GM12865 (cell line): Measurements from ENCODE around the gene SLAMF9.

ENCODE experiments used
- DNase-seq: peaks from one replicate; pipeline ENCODE4 v3.0.0; 2010; ENCODE audit warnings: low read depth
- H3K4me3 ChIP-seq: 2 replicates; pipeline ENCODE4 v1.5.1; 2011; ENCODE audit warnings: mild to moderate bottlenecking, low read depth, low read length, control low read depth
- TF ChIP-seq, protein P1 (sequence below): IDR thresholded peaks from 2 replicates; pipeline ENCODE4 v1.5.1; 2011; ENCODE audit warnings: low read length, control low read depth, low read depth, inconsistent platforms; ENCODE audit not compliant: insufficient read depth; ENCODE audit errors: missing control alignments

Gene SLAMF9

DNA sequence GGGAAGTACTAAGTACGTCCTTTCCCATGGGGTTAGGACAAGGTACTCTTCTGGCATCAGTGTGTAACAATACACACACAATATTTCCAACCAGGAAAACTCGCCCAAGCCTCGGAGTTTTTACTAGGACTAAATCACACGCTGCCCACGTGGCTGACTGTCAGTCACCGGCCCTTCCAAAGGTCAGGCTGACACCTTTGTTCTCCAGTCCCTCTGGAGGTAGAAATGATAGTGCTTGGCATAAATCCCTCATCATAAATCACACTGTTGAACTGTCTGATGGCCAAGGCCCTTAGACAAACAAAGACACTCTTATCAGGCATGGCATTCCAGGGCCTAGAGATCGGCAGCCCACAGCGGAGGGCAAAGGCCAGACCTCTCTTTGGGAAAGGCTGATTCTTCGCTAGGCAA lies 16.9 kb upstream of the SLAMF9 start:
- TF ChIP-seq, protein P1, sequence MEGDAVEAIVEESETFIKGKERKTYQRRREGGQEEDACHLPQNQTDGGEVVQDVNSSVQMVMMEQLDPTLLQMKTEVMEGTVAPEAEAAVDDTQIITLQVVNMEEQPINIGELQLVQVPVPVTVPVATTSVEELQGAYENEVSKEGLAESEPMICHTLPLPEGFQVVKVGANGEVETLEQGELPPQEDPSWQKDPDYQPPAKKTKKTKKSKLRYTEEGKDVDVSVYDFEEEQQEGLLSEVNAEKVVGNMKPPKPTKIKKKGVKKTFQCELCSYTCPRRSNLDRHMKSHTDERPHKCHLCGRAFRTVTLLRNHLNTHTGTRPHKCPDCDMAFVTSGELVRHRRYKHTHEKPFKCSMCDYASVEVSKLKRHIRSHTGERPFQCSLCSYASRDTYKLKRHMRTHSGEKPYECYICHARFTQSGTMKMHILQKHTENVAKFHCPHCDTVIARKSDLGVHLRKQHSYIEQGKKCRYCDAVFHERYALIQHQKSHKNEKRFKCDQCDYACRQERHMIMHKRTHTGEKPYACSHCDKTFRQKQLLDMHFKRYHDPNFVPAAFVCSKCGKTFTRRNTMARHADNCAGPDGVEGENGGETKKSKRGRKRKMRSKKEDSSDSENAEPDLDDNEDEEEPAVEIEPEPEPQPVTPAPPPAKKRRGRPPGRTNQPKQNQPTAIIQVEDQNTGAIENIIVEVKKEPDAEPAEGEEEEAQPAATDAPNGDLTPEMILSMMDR = no peak
- no peak for DNase-seq
- H3K4me3 ChIP-seq = no peak overlapping the region

GRCh38 chr1:159968901-159969300 lies 14.9 kb upstream of the SLAMF9 start:
- DNase-seq = no peak
- TF ChIP-seq, protein P1 = no peak
- no peak overlapping the region for H3K4me3 ChIP-seq

DNA sequence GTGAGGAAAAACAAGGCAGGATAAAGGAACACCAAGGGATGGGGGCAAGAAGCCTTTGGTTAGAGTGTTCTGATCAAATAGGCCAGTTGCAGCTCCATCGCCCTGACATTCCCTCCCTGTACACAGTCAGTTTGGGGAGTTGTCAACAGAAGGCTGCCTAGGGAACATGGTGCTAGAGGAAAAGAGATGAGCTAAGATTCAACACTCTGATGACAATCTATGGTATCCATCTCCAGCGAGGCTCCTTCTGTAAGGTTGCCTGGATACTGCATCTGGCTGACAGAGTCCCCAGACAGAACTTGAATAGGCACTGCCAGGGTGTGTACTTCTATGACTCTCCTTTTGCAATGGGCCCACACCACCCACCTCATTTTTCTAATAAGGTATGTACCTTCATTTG lies 11.2 kb upstream of the SLAMF9 start:
- DNase-seq = no peak
- TF ChIP-seq, protein P1 = no peak

GRCh38 chr1:159964144-159964543 lies 10.1 kb upstream of the SLAMF9 start:
- TF ChIP-seq, protein P1 = no peak
- no peak overlapping the region for H3K4me3 ChIP-seq
- no peak for DNase-seq

More for the DNA sequence above, 11.2 kb upstream of the SLAMF9 start:
- H3K4me3 ChIP-seq = no peak overlapping the region

DNA sequence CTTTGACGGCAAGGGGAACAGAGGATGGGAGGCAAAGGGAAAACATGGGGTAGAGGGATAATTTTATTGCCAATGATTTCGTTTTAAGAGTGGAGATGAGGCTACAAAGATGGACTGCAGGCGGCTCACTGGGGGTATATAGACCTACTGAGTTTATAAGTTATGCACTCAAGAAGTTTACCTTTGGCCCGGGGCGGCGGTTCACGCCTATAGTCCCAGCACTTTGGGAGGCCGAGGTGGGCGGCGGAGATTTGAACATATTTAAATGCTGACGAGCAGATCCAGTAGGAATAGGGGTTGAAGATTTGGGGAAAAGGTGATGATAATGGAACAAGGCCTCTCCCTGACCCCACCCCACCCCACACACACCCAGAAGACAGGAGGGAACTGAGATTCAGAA lies 8.1 kb upstream of the SLAMF9 start:
- no peak overlapping the region for H3K4me3 ChIP-seq
- TF ChIP-seq, protein P1 = no peak
- no peak for DNase-seq

DNA sequence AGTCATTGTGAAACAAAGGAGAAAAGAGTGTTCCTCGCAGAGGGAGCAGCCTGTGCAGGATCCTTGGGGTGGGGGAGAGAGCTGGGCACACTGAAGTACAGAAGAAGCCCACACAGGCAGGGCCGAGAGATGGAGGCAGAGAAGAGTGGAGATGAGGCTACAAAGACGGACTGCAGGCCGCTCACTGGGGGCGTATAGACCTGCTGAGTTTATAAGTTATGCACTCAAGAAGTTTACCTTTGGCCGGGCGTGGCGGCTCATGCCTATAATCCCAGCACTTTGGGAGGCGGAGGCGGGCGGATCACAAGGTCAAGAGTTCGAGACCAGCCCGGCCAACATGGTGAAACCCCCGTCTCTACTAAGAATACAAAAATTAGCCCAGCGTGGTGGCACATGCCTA lies 7.6 kb upstream of the SLAMF9 start:
- no peak overlapping the region for H3K4me3 ChIP-seq
- no peak for DNase-seq
- TF ChIP-seq, protein P1 = no peak

GRCh38 chr1:159960721-159961381 lies 6.8 kb upstream of the SLAMF9 start:
- DNase-seq = no peak
- TF ChIP-seq, protein P1 = no peak
- H3K4me3 ChIP-seq = no peak overlapping the region
